ENCODE measurements around the gene HSPA12B.

HSPA12B gene

DNA sequence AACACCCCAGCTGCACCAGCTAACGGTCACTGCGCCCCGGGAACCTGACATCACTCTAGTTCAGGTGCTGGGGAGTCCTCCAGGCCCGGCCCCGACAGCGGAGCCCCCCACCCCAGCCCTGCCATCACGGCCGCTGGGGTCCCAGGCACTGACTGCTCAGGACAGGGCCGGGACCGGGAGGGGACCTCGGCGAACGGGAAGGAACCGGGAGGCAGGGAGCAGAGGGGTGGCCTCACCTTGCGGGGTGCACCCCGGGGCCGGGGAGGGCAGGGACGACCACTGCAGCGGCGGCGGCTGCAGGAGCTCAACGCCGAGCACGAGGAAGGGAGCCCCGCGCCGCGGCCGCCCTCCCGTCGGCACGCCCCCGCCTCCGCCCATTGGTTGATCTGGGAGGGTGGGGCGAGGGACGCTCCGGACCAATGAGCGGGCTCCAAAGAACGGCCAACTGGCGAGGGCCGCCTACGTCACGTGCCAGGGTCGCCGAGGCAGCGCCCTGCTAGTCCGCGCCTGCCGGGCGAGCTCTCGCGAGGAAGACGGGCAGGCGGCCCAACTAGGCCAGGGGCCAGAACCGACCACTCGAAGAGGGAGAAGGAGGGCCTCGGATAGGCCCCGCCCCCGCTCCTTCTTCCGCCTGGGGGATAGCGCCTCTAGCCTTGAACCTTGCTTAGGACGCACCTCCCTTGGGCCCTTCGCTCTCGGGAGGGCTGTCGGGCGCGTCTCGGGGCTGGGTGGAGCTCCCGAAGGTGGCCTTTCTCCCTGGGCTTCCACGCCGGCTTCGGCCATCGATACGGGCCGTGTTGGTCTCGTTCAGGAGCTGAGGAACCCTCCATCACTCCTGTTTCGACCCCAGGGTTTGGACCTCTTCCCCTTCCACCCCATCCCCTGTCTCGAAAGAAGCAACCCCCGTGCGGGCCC, 35.2 kb downstream of the HSPA12B start, which contains the start of gene ADISSP (continued):
- TF ChIP-seq PPARA (CRISPR knock-in tag; IDR thresholded peaks at IDR 0.05; ENCODE audit: borderline replicate concordance), result no peak

DNA sequence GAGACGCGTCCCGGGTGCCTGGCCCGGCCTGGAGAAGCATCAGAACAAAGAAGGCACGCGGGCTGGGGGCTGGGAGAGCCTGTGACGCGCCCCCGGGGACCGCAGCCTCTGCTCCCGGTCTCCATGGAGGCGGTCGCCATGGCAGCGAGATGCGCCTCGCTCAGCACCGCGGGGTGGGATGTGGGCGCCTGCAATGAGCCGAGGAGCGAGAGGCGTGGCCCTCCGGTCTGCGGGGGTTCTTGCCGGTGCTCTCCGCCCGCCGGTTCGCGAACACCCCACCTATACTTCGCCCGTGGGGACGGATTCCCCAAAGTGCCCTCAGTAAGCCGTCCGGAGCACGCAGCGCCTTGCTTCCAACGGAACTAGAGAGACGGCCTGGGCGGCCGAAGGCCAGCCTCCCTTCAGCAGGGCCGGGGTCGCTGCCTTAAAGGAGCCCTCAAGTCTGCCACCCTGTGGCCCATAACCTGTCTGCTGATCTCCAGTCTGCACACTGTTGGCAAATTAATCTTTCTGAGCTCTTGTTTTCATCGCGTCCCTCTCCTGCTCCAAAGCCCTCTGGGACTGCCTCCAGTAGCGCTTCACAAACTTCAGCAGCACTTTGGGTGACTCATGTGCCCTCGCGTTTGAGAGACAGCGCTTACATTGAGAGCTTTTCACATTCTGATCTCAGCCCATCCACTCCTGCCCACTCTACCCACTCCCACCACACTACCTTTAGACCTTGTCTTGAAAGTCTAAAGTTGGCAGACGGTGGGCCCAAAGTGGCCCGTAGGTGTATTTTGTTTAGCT, 36.1 kb downstream of the HSPA12B start:
- TF ChIP-seq ZFP3 (CRISPR knock-in tag; IDR thresholded peaks at IDR 0.05) (no peak), ISL1 (CRISPR knock-in tag; IDR thresholded peaks at IDR 0.05) (no peak), ZNF70 (CRISPR knock-in tag; IDR thresholded peaks at IDR 0.05) (no peak), TSHZ2 (CRISPR knock-in tag; IDR thresholded peaks at IDR 0.05) (no peak), GLIS3 (CRISPR knock-in tag; IDR thresholded peaks at IDR 0.05) (no peak), CSRNP3 (CRISPR knock-in tag; IDR thresholded peaks at IDR 0.05) (no peak), CREB5 (CRISPR knock-in tag; IDR thresholded peaks at IDR 0.05; ENCODE audit: low read depth) (no peak), CSDC2 (CRISPR knock-in tag; IDR thresholded peaks at IDR 0.05) (no peak), PPARA (CRISPR knock-in tag; IDR thresholded peaks at IDR 0.05; ENCODE audit: borderline replicate concordance) (no peak), RARB (CRISPR knock-in tag; IDR thresholded peaks at IDR 0.05) (no peak), TCF4 (CRISPR knock-in tag; IDR thresholded peaks at IDR 0.05; ENCODE audit: borderline replicate concordance) (no peak)
- TF ChIP-seq, protein P1, sequence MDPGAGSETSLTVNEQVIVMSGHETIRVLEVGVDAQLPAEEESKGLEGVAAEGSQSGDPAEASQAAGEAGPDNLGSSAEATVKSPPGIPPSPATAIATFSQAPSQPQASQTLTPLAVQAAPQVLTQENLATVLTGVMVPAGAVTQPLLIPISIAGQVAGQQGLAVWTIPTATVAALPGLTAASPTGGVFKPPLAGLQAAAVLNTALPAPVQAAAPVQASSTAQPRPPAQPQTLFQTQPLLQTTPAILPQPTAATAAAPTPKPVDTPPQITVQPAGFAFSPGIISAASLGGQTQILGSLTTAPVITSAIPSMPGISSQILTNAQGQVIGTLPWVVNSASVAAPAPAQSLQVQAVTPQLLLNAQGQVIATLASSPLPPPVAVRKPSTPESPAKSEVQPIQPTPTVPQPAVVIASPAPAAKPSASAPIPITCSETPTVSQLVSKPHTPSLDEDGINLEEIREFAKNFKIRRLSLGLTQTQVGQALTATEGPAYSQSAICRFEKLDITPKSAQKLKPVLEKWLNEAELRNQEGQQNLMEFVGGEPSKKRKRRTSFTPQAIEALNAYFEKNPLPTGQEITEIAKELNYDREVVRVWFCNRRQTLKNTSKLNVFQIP (CRISPR knock-in tag; IDR thresholded peaks at IDR 0.05; ENCODE audit: borderline replicate concordance, low read depth), result no peak
- peak; percentile 71 for ATAC-seq

DNA sequence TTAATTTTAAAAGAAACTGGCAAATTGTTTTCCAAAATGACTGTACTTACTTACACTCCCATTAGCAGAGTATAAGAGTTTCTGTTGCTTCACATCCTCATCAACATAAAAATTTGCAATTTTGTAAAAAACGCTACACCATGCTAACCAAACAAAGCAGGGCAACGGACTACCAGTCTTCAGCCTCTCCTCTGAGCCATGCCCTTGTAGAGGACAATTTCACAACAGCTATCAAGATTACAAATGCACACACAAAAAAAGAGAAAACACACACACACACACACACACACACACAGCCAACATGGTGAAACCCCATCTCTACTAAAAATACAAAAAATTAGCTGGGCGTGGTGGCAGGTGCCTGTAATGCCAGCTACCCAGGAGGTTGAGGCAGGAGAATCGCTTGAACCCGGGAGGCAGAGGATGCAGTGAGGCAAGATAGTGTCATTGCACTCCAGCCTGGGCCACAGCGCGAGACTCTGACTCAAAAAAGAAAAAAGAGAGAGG, 39.1 kb downstream of the HSPA12B start:
- no peak for ATAC-seq
- TF ChIP-seq TCF4 (CRISPR knock-in tag; IDR thresholded peaks at IDR 0.05; ENCODE audit: borderline replicate concordance), result no peak

GRCh38 chr20:3775457-3776108, 43.1 kb downstream of the HSPA12B start:
- ATAC-seq, result no peak
- TF ChIP-seq BACH2 (CRISPR knock-in tag; IDR thresholded peaks at IDR 0.05; ENCODE audit: borderline replicate concordance) (no peak), OSR1 (CRISPR knock-in tag; IDR thresholded peaks at IDR 0.05) (no peak), CSRNP3 (CRISPR knock-in tag; IDR thresholded peaks at IDR 0.05) (no peak), CSDC2 (CRISPR knock-in tag; IDR thresholded peaks at IDR 0.05) (no peak), ZFP30 (CRISPR knock-in tag; IDR thresholded peaks at IDR 0.05) (no peak), GLIS3 (CRISPR knock-in tag; IDR thresholded peaks at IDR 0.05) (no peak), ZC3H10 (CRISPR knock-in tag; IDR thresholded peaks at IDR 0.05) (no peak), ESRRG (CRISPR knock-in tag; IDR thresholded peaks at IDR 0.05) (no peak), ZFP3 (CRISPR knock-in tag; IDR thresholded peaks at IDR 0.05) (no peak), PATZ1 (CRISPR knock-in tag; IDR thresholded peaks at IDR 0.05; ENCODE audit: borderline replicate concordance) (no peak), TOX (CRISPR knock-in tag; IDR thresholded peaks at IDR 0.05; ENCODE audit: borderline replicate concordance) (no peak)
- TF ChIP-seq, protein P1 (CRISPR knock-in tag; IDR thresholded peaks at IDR 0.05; ENCODE audit: borderline replicate concordance, low read depth), result no peak

Data from SK-N-SH treated with all-trans-retinoic acid at 6 μM for 48 hours (cell line).